ENCODE results near the gene TARS1.

TARS1 gene

GRCh38 chr5:33441241-33442177 lies 744 bp downstream of the TARS1 start:
- peak overlapping the region; percentile 94 for H3K27ac ChIP-seq
- TF ChIP-seq, protein P1, sequence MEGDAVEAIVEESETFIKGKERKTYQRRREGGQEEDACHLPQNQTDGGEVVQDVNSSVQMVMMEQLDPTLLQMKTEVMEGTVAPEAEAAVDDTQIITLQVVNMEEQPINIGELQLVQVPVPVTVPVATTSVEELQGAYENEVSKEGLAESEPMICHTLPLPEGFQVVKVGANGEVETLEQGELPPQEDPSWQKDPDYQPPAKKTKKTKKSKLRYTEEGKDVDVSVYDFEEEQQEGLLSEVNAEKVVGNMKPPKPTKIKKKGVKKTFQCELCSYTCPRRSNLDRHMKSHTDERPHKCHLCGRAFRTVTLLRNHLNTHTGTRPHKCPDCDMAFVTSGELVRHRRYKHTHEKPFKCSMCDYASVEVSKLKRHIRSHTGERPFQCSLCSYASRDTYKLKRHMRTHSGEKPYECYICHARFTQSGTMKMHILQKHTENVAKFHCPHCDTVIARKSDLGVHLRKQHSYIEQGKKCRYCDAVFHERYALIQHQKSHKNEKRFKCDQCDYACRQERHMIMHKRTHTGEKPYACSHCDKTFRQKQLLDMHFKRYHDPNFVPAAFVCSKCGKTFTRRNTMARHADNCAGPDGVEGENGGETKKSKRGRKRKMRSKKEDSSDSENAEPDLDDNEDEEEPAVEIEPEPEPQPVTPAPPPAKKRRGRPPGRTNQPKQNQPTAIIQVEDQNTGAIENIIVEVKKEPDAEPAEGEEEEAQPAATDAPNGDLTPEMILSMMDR (conservative IDR thresholded peaks at IDR 0.05) = no peak

GRCh38 chr5:33444542-33444941 lies 3.8 kb downstream of the TARS1 start:
- no peak overlapping the region for H3K27ac ChIP-seq
- TF ChIP-seq, protein P1 (conservative IDR thresholded peaks at IDR 0.05) = no peak

DNA sequence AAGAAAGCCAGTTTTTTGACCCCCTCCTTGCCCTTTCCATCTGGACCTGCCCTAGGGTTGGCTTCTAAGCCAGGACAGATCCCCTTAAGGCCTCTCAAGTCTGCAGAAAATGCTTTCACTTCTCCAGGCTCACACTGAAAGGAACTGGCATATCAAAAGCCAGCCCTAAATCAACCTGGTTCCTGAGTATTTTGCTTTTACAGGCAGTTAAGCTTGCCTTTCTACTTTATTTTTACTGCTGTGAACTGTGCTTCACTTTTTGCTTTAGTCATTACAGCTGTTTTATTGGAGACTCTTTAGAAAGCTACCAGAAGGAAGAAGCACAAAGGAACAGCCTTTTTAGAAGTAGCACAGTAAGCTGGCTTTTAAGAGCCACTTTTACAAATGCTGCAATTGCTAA lies 5.0 kb downstream of the TARS1 start:
- TF ChIP-seq, protein P1 (conservative IDR thresholded peaks at IDR 0.05) = no peak
- H3K27ac ChIP-seq = no peak overlapping the region

GRCh38 chr5:33448118-33448517 lies 7.4 kb downstream of the TARS1 start:
- TF ChIP-seq, protein P1 (conservative IDR thresholded peaks at IDR 0.05) = no peak
- no peak overlapping the region for H3K27ac ChIP-seq

DNA sequence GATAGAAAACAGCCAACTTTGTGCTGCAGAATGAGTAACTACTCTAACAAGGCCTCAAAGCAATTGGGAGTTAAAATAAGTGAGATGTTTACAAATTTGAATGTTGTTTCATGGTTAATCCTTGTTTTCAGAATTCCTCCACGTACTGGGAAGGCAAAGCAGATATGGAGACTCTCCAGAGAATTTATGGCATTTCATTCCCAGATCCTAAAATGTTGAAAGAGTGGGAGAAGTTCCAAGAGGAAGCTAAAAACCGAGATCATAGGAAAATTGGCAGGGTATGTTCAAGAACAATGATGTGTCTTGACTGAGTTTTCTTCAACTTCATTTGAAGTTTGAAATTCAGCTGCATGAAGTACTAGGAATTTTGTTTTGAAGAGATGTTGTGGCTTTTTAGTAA lies 16.4 kb downstream of the TARS1 start:
- H3K27ac ChIP-seq = no peak overlapping the region
- TF ChIP-seq, protein P1 (conservative IDR thresholded peaks at IDR 0.05) = no peak

GRCh38 chr5:33457817-33458216 lies 17.1 kb downstream of the TARS1 start:
- no peak overlapping the region for H3K27ac ChIP-seq
- TF ChIP-seq, protein P1 (conservative IDR thresholded peaks at IDR 0.05) = no peak

- TF ChIP-seq, protein P1 (conservative IDR thresholded peaks at IDR 0.05) = no peak
- H3K27ac ChIP-seq = no peak overlapping the region
Measured at GRCh38 chr5:33460210-33460609, 19.4 kb downstream of the TARS1 start.
